ENCODE results near the gene SLC9C2.
A peak's percentile ranks its signal among the peaks of the same experiment; 100 is the strongest.

SLC9C2 gene

GRCh38 chr1:173485401-173485800 lies 117.5 kb downstream of the SLC9C2 start:
- TF ChIP-seq CTCF (conservative IDR thresholded peaks at IDR 0.05): no peak
- no peak overlapping the region for H3K27ac ChIP-seq

GRCh38 chr1:173484276-173484675 lies 118.6 kb downstream of the SLC9C2 start:
- TF ChIP-seq CTCF (conservative IDR thresholded peaks at IDR 0.05): no peak
- no peak overlapping the region for H3K27ac ChIP-seq

- TF ChIP-seq CTCF (conservative IDR thresholded peaks at IDR 0.05): no peak
These were observed 120.2 kb downstream of the SLC9C2 start for GRCh38 chr1:173482683-173483082.

GRCh38 chr1:173481195-173481772 lies 121.6 kb downstream of the SLC9C2 start:
- H3K27ac ChIP-seq: no peak overlapping the region
- TF ChIP-seq CTCF (conservative IDR thresholded peaks at IDR 0.05): no peak

More at GRCh38 chr1:173482683-173483082, 120.2 kb downstream of the SLC9C2 start:
- no peak overlapping the region for H3K27ac ChIP-seq

- peak overlapping the region; percentile 93; the same call in 1 of the 2 replicates for H3K27ac ChIP-seq
- no peak for TF ChIP-seq CTCF (conservative IDR thresholded peaks at IDR 0.05)
These were observed 123.2 kb downstream of the SLC9C2 start for GRCh38 chr1:173479649-173480048.

GRCh38 chr1:173478094-173478674 lies 124.7 kb downstream of the SLC9C2 start:
- TF ChIP-seq CTCF (conservative IDR thresholded peaks at IDR 0.05): no peak
- H3K27ac ChIP-seq: peak overlapping the region; percentile 93

GRCh38 chr1:173477286-173478093 lies 125.4 kb downstream of the SLC9C2 start, which contains the start of gene PRDX6:
PRDX6 (plus strand) TSS chr1:173477335; CDS start chr1:173477398, 63 bp downstream.
- H3K27ac ChIP-seq: peak within 1 kb of the TSS; percentile 93
- TF ChIP-seq CTCF (conservative IDR thresholded peaks at IDR 0.05): no peak
